IMR-90 (cell line): ENCODE measurements around the gene DPYD. TPM values are rescaled to one million over a fixed set of nuclear protein-coding genes. Genes with fewer than 3 reads are reported as not detected.

Experiments used
- ATAC-seq: fragments of 200-7000 bp; cut with Tn5 transposase; 2 replicates; pipeline ENCODE4 v1.9.1; 2020; ENCODE audit warnings: low read depth, mild to moderate bottlenecking, moderate library complexity
- BruUV-seq: library from RNA; stranded (reverse); fragments of 400-500 nt; replicated peaks from 2 replicates; lab custom pipeline; 2021; lab: Mats Ljungman, UMichigan
- CTCF ChIA-PET: fragments of 300-600 bp; formaldehyde crosslinking; extraction: SDS; loops from one replicate; lab custom pipeline; 2021; ENCODE audit warnings: antibody characterized with exemption; lab: Yijun Ruan, JAX
- POLR2A ChIA-PET: fragments of 300-600 bp; sonication (Branson Sonifier 250); formaldehyde crosslinking; loops from one replicate; lab custom pipeline; 2022; ENCODE audit warnings: antibody characterized with exemption; ENCODE audit not compliant: unreplicated experiment; lab: Charles Lee
- DNase-seq: peaks from one replicate; pipeline ENCODE4 v3.0.0; 2013
- H2AFZ ChIP-seq: replicated peaks from 2 replicates; pipeline ENCODE3; 2013; ENCODE audit warnings: low read length, mild to moderate bottlenecking; ENCODE audit not compliant: poor library complexity
- H2AK5ac ChIP-seq: 2 replicates; pipeline ENCODE4 v1.6.1; 2013; ENCODE audit warnings: low read depth, low read length, inconsistent platforms
- H2AK9ac ChIP-seq: replicated peaks from 2 replicates; pipeline ENCODE3; 2013; ENCODE audit warnings: mild to moderate bottlenecking, low read depth, low read length, moderate library complexity; ENCODE audit not compliant: poor library complexity
- H2BK120ac ChIP-seq: 2 replicates; pipeline ENCODE4 v1.6.1; 2013; ENCODE audit warnings: low read depth, low read length, inconsistent platforms
- H2BK15ac ChIP-seq: 3 replicates; pipeline ENCODE4 v1.6.1; 2013; ENCODE audit warnings: low read depth, low read length, inconsistent platforms
- H2BK20ac ChIP-seq: 2 replicates; pipeline ENCODE4 v1.6.1; 2013; ENCODE audit warnings: low read depth, mild to moderate bottlenecking, inconsistent platforms, low read length, moderate library complexity
- H2BK5ac ChIP-seq: 2 replicates; pipeline ENCODE4 v1.6.1; 2013; ENCODE audit warnings: mild to moderate bottlenecking, low read depth, low read length, inconsistent platforms; ENCODE audit not compliant: poor library complexity, severe bottlenecking
- H3K14ac ChIP-seq: replicated peaks from 2 replicates; pipeline ENCODE4 v1.6.1; 2013; ENCODE audit warnings: low read depth, low read length, inconsistent platforms
- H3K18ac ChIP-seq: 2 replicates; pipeline ENCODE4 v1.6.1; 2013; ENCODE audit warnings: low read depth, low read length, control low read depth
- H3K23ac ChIP-seq: 2 replicates; pipeline ENCODE4 v1.6.1; 2013; ENCODE audit warnings: low read depth, low read length, inconsistent platforms
- H3K27ac ChIP-seq: 2 replicates; pipeline ENCODE4 v1.5.1; 2013; ENCODE audit warnings: mild to moderate bottlenecking, control low read depth, low read length; ENCODE audit not compliant: insufficient read depth
- H3K27me3 ChIP-seq: 2 replicates; pipeline ENCODE4 v1.6.1; 2013; ENCODE audit warnings: low read length; ENCODE audit not compliant: control insufficient read depth, insufficient read depth
- H3K36me3 ChIP-seq: 2 replicates; pipeline ENCODE4 v1.6.1; 2013; ENCODE audit warnings: low read length, mixed read lengths; ENCODE audit not compliant: control insufficient read depth, insufficient read depth
- H3K4ac ChIP-seq: 2 replicates; pipeline ENCODE4 v1.6.1; 2013; ENCODE audit warnings: low read depth, low read length, inconsistent platforms
- H3K4me1 ChIP-seq: 2 replicates; pipeline ENCODE4 v1.6.1; 2013; ENCODE audit warnings: low read length, mixed read lengths; ENCODE audit not compliant: control insufficient read depth, insufficient read depth
- H3K4me2 ChIP-seq: 2 replicates; pipeline ENCODE4 v1.6.1; 2013; ENCODE audit warnings: low read depth, mild to moderate bottlenecking, control low read depth, low read length, moderate library complexity
- H3K4me3 ChIP-seq: 2 replicates; pipeline ENCODE4 v1.5.1; 2013; ENCODE audit warnings: low read depth, mild to moderate bottlenecking, control low read depth, low read length, moderate library complexity; ENCODE audit not compliant: insufficient read depth
- H3K56ac ChIP-seq: 2 replicates; pipeline ENCODE4 v1.6.1; 2013; ENCODE audit warnings: low read length, inconsistent platforms; ENCODE audit not compliant: insufficient read depth; ENCODE audit errors: extremely low read depth
- H3K79me1 ChIP-seq, 2 experiments: 2 replicates each; pipeline ENCODE4 v1.6.1; 2013; ENCODE audit warnings: low read length in 2 of 2, inconsistent platforms in 1 of 2, low read depth in 1 of 2
- H3K9ac ChIP-seq: 2 replicates; pipeline ENCODE4 v1.6.1; 2013; ENCODE audit warnings: low read depth, low read length, control low read depth
- H3K9me1 ChIP-seq: 2 replicates; pipeline ENCODE4 v1.6.1; 2013; ENCODE audit warnings: low read length, inconsistent platforms; ENCODE audit not compliant: insufficient read depth
- H3K9me3 ChIP-seq: 2 replicates; pipeline ENCODE4 v1.6.1; 2013; ENCODE audit warnings: low read length; ENCODE audit not compliant: control insufficient read depth, insufficient read depth
- H4K20me1 ChIP-seq: 2 replicates; pipeline ENCODE4 v1.6.1; 2013; ENCODE audit warnings: low read length, inconsistent platforms; ENCODE audit not compliant: insufficient read depth
- H4K5ac ChIP-seq: 2 replicates; pipeline ENCODE4 v1.6.1; 2013; ENCODE audit warnings: mild to moderate bottlenecking, low read depth, low read length, control low read depth
- H4K8ac ChIP-seq, 2 experiments: 2 replicates each; pipeline ENCODE4 v1.6.1; 2013; ENCODE audit warnings: low read depth in 2 of 2, low read length in 2 of 2, control low read depth in 1 of 2, inconsistent platforms in 1 of 2
- H4K91ac ChIP-seq: 2 replicates; pipeline ENCODE4 v1.6.1; 2013; ENCODE audit warnings: low read depth, low read length, inconsistent platforms; ENCODE audit not compliant: insufficient read depth
- CEBPB ChIP-seq: IDR thresholded peaks from 2 replicates; pipeline ENCODE4 v1.6.1; 2012; ENCODE audit warnings: low read depth, low read length, improper control_type of control experiment
- ELK1 ChIP-seq: fragments of 150-350 bp; IDR thresholded peaks from 2 replicates; pipeline ENCODE4 v1.6.1; 2016; ENCODE audit warnings: low read depth, mild to moderate bottlenecking, low read length, moderate library complexity, borderline replicate concordance
- NFE2L2 ChIP-seq: fragments of 150-350 bp; IDR thresholded peaks from 2 replicates; pipeline ENCODE4 v1.6.1; 2016; ENCODE audit warnings: low read depth, mild to moderate bottlenecking, low read length
- POLR2A ChIP-seq: IDR thresholded peaks from 2 replicates; pipeline ENCODE4 v1.6.1; 2012; ENCODE audit warnings: mild to moderate bottlenecking, low read depth, low read length
- RAD21 ChIP-seq: IDR thresholded peaks from 2 replicates; pipeline ENCODE4 v1.6.1; 2012; ENCODE audit warnings: low read length, improper control_type of control experiment
- SMC3 ChIP-seq: fragments of 150-350 bp; IDR thresholded peaks from 2 replicates; pipeline ENCODE4 v1.6.1; 2016; ENCODE audit warnings: low read depth, mild to moderate bottlenecking, antibody characterized with exemption, low read length, moderate library complexity
- WGBS, 2 experiments: methylation state at CpG; one replicate each; pipeline versions ENCODE4 v1.1.5 to v1.1.7; 2013; ENCODE audit warnings: missing lambda C conversion rate in 2 of 2; ENCODE audit not compliant: insufficient read length in 1 of 2; ENCODE audit errors: extremely low coverage in 2 of 2; 5-methylcytosine and 5-hydroxymethylcytosine counted together
- dilution Hi-C: fragments of 300-500 bp; cut with HindIII; formaldehyde crosslinking; loops from one replicate; pipeline ENCODE4 v1.14.3; 2018; ENCODE audit warnings: low sequenced_read_pairs; ENCODE audit not compliant: unreplicated experiment
- in situ Hi-C: fragments of 300-500 bp; cut with MboI; formaldehyde crosslinking; loops from 3 replicates; pipeline ENCODE4 v1.14.3; 2019; ENCODE audit warnings: low sequenced_read_pairs, inconsistent platforms, mixed read lengths
- intact Hi-C: fragments of 100-400 bp; cut with micrococcal nuclease; formaldehyde crosslinking; loops from 2 replicates; pipeline ENCODE4 v1.10.0; 2022
- polyA plus RNA-seq, 3 experiments: library from polyadenylated mRNA; depleted of rRNA; stranded (reverse); fragments of >200 nt; gene quantifications; 2 replicates each; pipeline ENCODE4 v1.2.3, GENCODE V29; 2012; ENCODE audit warnings: low replicate concordance in 1 of 3
- total RNA-seq: library from RNA; depleted of rRNA; stranded (reverse); fragments of >200 nt; gene quantifications from 2 replicates; pipeline ENCODE4 v1.2.3, GENCODE V29; 2012

The DPYD gene
- total and polyA plus RNA-seq, 2 of the 4 experiments (the other 2 are of a cell fraction), result 9.3 to 47.3 TPM

- Histone ChIP-seq H3K9me3 (no peaks in the 10 kb centered on the region; the same call in 1 of the 2 replicates), H2AK5ac (no peak overlapping the region), H2AK9ac (no peak overlapping the region), H3K4me2 (no peak overlapping the region), H2BK20ac (no peak overlapping the region), H3K23ac (no peak overlapping the region), H4K20me1 (no peaks in the 10 kb centered on the region), H3K14ac (no peak overlapping the region; the same call in 1 of the 2 replicates), H3K27ac (no peak overlapping the region), H3K4me3 (no peak overlapping the region), H3K9me1 (peaks cover 4% of the 10 kb centered on the region; the same call in 1 of the 2 replicates), H2BK15ac (no peak overlapping the region), H4K91ac (no peak overlapping the region), H2AFZ (no peak overlapping the region), H4K5ac (no peak overlapping the region), H3K4ac (no peak overlapping the region), H4K8ac (no peak overlapping the region), H3K18ac (no peak overlapping the region), H3K56ac (no peak overlapping the region), H3K36me3 (peaks cover 1% of the 10 kb centered on the region; the same call in 1 of the 2 replicates), H2BK5ac (no peak overlapping the region), H2BK120ac (no peak overlapping the region), H3K79me1 (no peaks in the 10 kb centered on the region), H3K27me3 (no peaks in the 10 kb centered on the region), H3K9ac (no peak overlapping the region), H3K4me1 (no peaks in the 10 kb centered on the region; the same call in 1 of the 2 replicates)
- POLR2A ChIA-PET, result no interaction called here
- WGBS, 2 experiments, result 67% methylated on average over 1 of the region's 2 CpGs; no CpG with 5 or more reads in 1 of the 2 experiments
- intact Hi-C loops, result no loop called here
- in situ Hi-C loops, result no loop called here
- dilution Hi-C loops, result no loop called here
- ATAC-seq, result no peak
- CTCF ChIA-PET, result interaction anchor here (1.1 kb wide), 1 partner anchor 10 kb away, joined by 3 read pairs; no protein-coding TSS in a partner anchor
- BruUV-seq, result no TSS peak
- DNase-seq, result peak; percentile 12
- TF ChIP-seq ELK1, result no peak
- no peak for TF ChIP-seq NFE2L2
- TF ChIP-seq POLR2A, result no peak
- no peak for TF ChIP-seq SMC3
- TF ChIP-seq RAD21, result no peak
- no peak for TF ChIP-seq CEBPB
These were observed 161.8 kb downstream of the DPYD start for GRCh38 chr1:97759078-97759477.
